Memory B cell (primary cell): Measurements from ENCODE around the gene ZBED1.
"Not testable (repeated sequence)": the region's sequence is repeated elsewhere in the genome, so short reads cannot be mapped to it uniquely, and the experiment has no call there.

ENCODE experiments used
- ATAC-seq: fragments of 150-1000 bp; cut with Tn5 transposase; 2 replicates; pipeline ENCODE4 v1.10.0; 2021; ENCODE audit warnings: low read depth, mild to moderate bottlenecking, moderate library complexity
- DNase-seq, 2 donors: peaks; one replicate each; pipeline ENCODE4 v3.0.0; 2022; ENCODE audit warnings: low spot score in 2 of 2
- H3K27ac Mint-ChIP-seq: one replicate; pipeline ENCODE4 v1.8.0; 2022; ENCODE audit warnings: mild to moderate bottlenecking, moderate library complexity, mixed read lengths
- H3K27me3 Mint-ChIP-seq: one replicate; pipeline ENCODE4 v1.8.0; 2022; ENCODE audit warnings: mixed read lengths
- H3K36me3 Mint-ChIP-seq: one replicate; pipeline ENCODE4 v1.8.0; 2022; ENCODE audit warnings: mild to moderate bottlenecking, mixed read lengths
- H3K4me1 Mint-ChIP-seq: one replicate; pipeline ENCODE4 v1.8.0; 2022; ENCODE audit warnings: mixed read lengths
- H3K4me3 Mint-ChIP-seq: one replicate; pipeline ENCODE4 v1.8.0; 2022; ENCODE audit warnings: mild to moderate bottlenecking, moderate library complexity, mixed read lengths
- H3K9me3 Mint-ChIP-seq: one replicate; pipeline ENCODE4 v1.8.0; 2022; ENCODE audit warnings: mixed read lengths

ZBED1 gene

DNA sequence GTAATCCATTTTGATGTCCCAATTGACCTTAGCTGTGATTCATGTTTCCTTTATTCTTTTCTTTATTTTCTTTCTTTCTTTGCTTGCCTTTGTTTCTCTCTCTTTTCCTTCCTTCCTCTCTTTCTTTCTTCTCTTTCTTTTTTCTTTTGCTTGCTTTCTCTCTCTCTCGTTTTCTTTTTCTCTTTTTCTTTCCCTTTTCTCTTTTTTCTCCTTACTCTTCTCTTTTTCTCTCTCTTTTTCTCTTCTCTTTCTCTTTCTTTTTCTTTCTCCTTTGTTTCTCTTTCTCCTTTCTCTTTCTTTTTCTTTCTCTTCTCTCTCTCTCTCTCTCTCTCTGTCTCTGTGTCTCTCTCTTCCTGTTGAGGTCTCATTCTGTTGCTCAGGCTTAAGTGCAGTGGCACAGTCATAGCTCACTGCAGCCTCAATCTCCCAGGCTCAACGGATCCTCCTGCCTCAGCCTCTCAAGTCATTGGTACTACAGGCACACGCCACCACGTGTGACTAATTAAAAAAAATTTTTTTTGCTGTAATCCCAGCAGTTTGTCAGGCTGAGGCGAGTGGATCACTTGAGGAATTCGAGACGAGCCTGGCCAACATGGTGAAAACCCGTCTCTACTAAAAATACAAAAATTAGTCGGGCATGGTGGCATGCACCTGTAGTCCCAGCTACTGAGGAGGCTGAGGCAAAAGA lies 8.0 kb upstream of the ZBED1 start:
- Mint-ChIP-seq H3K4me3 (no peak overlapping the region), H3K9me3 (no peaks in the 10 kb centered on the region), H3K4me1 (peaks cover 5% of the 10 kb centered on the region), H3K36me3 (no peaks in the 10 kb centered on the region), H3K27ac (no peak overlapping the region), H3K27me3 (no peaks in the 10 kb centered on the region)
- DNase-seq, result no peak
- ATAC-seq, result no peak

DNA sequence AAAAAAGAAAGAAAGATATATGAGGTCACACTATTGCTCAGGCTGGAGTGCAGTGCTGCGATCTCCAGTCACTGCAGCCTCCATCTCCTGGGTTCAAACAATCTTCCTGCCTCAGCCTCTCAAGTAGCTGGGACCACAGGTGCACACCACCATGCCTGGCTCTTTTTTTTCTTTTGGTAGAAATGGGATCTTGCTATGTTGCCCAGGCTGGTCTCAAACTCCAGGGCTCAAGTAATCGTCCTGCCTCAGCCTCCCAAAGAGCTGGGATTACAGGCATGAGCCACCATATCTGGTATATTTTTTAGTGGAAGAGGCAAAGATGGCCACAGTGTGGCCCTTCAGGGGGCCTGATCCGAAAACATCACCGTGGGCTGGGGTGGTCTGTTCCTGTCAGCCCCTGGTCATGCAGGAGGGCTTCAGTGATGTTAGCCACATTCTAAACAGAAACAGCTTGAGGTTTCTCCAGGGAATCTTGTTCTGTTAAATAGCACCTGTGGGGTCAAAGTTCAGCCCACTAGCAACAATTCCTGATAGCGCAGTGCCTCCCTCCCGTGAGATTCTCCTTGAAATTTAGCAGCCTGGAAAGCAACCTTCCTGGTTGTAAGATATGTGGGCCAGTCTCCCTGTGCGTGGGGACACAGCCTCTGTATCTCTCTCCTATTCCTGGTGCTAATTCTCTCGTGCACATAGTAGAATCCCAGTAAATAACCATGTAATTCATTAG lies 7.3 kb upstream of the ZBED1 start:
- no peaks in the 10 kb centered on the region for H3K9me3 Mint-ChIP-seq
- ATAC-seq, result no peak
- peaks cover 5% of the 10 kb centered on the region for H3K4me1 Mint-ChIP-seq
- no peaks in the 10 kb centered on the region for H3K27me3 Mint-ChIP-seq
- no peaks in the 10 kb centered on the region for H3K36me3 Mint-ChIP-seq
- H3K27ac Mint-ChIP-seq, result no peak overlapping the region
- DNase-seq, result no peak
- H3K4me3 Mint-ChIP-seq, result no peak overlapping the region

- Mint-ChIP-seq H3K9me3 (no peaks in the 10 kb centered on the region), H3K4me3 (no peak overlapping the region), H3K27ac (no peak overlapping the region), H3K4me1 (peaks cover 5% of the 10 kb centered on the region), H3K36me3 (no peaks in the 10 kb centered on the region), H3K27me3 (no peaks in the 10 kb centered on the region)
- no peak for ATAC-seq
- DNase-seq, result no peak
These were observed 6.4 kb upstream of the ZBED1 start for GRCh38 chrX:2507196-2507595.

DNA sequence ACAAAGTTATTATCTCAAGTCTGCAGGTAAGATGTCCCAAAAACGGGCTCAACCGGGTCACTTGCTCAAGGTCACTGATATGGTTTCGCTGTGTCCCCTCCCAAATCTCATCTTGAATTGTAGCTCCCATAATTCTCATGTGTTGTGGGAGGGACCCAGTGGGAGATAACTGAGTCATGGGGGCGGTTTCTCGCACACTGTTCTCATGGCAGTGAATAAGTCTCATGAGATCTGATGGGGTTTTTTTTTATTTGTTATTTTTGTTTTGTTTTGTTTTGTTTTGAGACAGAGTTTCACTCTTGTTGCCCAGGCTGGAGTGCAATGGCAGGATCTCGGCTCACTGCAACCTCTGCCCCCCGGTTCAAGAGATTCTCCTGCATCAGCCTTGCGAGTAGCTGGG lies 4.6 kb upstream of the ZBED1 start:
- not testable (repeated sequence) for H3K27ac Mint-ChIP-seq, H3K27me3 Mint-ChIP-seq, H3K36me3 Mint-ChIP-seq, ATAC-seq, H3K4me1 Mint-ChIP-seq, H3K9me3 Mint-ChIP-seq, H3K4me3 Mint-ChIP-seq, DNase-seq

DNA sequence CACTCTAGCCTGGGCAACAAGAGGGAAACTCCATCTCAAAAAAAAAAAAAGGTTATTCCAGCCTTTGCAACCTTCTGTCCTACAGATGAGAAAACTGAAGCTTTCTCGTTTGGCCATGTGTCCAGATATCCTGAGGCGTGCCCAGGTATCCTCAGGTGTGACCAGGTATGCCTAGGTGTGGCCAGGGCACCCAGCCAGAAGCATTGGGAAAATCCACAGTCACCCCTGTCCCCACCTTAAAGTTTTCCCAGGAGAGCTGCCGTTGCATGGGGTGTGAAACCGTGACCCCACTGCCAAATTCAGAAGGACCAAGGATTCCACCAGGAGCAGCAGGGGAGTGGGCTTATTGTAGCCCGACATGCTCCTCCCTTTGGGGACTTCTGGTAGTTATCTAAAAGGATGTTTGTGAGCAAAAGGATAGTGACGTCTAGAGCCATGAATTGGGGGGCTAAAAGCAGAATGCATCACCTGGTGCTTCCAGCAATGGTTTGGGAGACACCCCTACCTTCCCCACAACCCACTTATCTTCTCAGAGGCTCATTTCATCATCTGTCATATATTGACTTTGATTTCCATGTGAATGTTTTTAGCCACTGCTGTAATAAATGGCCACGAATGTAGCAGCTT lies 4.0 kb upstream of the ZBED1 start:
- H3K9me3 Mint-ChIP-seq, result no peaks in the 10 kb centered on the region
- DNase-seq (no peak), ATAC-seq (no peak)
- H3K4me1 Mint-ChIP-seq, result peaks cover 8% of the 10 kb centered on the region
- no peak overlapping the region for H3K27ac Mint-ChIP-seq
- H3K36me3 Mint-ChIP-seq, result no peaks in the 10 kb centered on the region
- no peaks in the 10 kb centered on the region for H3K27me3 Mint-ChIP-seq
- no peak overlapping the region for H3K4me3 Mint-ChIP-seq

DNA sequence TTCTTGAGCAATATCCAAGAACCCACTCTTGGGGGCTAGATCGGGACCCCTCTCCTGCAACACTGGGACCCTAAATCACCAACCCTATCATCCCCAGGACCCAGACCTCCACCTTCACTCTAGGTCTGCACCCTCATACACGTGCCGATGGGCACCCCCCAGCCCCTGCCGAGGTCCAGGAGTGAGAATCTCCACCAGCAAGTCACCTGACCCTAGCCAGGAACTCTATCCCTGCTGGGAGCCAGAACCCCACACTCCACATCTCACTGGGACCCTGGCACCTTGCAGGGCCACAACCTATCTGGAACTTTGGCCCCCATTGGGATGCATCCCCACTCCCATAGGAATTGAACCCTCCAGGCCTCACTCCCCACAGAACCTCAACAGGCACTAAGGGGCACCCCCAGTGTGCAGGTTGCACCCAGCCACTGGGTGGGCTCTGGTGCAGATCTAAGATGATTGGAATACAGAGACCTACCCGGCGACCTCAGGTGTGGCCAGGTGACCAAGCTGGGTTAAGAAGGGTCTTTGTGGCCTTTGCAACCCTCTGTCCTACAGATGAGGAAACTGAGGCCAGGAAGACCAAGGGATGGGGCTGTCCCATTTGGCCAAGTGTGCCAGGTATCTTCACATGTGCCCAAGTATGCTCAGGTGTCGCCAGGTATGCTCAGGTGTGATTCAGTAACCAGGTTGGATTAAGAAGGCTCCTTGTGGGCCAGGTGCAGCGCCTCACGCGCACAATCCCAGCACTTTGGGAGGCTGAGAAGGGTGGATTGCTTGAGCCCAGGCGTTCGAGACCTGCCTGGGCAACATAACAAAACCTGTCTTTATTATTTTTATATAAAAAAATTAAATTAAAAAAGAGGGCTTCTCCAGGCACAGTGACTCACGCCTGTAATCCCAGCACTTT lies 3.1 kb upstream of the ZBED1 start:
- Mint-ChIP-seq H3K27ac (peak overlapping the region; percentile 48), H3K9me3 (no peaks in the 10 kb centered on the region), H3K36me3 (no peaks in the 10 kb centered on the region), H3K4me3 (no peak overlapping the region), H3K4me1 (peaks cover 16% of the 10 kb centered on the region), H3K27me3 (no peaks in the 10 kb centered on the region)
- ATAC-seq (no peak), DNase-seq (no peak)

GRCh38 chrX:2502668-2503519 lies 2.1 kb upstream of the ZBED1 start:
- peak overlapping the region; percentile 87 for H3K27ac Mint-ChIP-seq
- H3K36me3 Mint-ChIP-seq, result peaks cover 1% of the 10 kb centered on the region
- H3K27me3 Mint-ChIP-seq, result no peaks in the 10 kb centered on the region
- peak overlapping the region; percentile 3 for H3K4me3 Mint-ChIP-seq
- peaks cover 17% of the 10 kb centered on the region for H3K4me1 Mint-ChIP-seq
- no peaks in the 10 kb centered on the region for H3K9me3 Mint-ChIP-seq
- DNase-seq, result no peak
- no peak for ATAC-seq

DNA sequence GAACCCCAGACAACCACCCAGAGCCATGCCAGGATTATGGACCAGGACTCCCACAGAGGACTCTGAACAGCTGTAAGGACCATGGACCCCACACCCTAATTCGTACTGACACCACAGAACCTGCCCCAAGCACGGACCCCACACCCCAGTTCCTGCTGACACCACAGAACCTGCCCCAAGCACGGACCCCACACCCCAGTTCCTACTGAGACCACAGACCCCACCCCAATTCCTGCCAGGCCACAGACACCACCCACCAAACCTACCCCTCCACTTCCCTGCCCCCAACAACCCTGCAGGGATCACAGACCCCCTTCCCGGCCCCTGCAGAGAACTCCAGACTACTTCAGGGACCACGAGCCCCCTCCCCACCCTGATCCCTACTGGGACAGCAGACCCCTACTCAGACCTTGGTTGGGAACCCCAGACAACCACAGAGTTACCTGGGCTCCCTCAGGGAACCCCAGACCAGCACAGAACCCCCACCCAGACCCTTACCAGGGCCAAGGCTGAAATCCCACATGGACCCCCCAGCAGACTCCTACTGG lies 1.4 kb upstream of the ZBED1 start:
- peaks cover 18% of the 10 kb centered on the region for H3K4me1 Mint-ChIP-seq
- ATAC-seq, result no peak
- no peaks in the 10 kb centered on the region for H3K27me3 Mint-ChIP-seq
- H3K9me3 Mint-ChIP-seq, result no peaks in the 10 kb centered on the region
- H3K36me3 Mint-ChIP-seq, result peaks cover 1% of the 10 kb centered on the region
- H3K4me3 Mint-ChIP-seq, result peak overlapping the region; percentile 83
- DNase-seq, result no peak
- H3K27ac Mint-ChIP-seq, result peak overlapping the region; percentile 87

- Mint-ChIP-seq H3K27me3 (no peaks in the 10 kb centered on the region), H3K27ac (peak overlapping the region; percentile 87), H3K4me3 (peak overlapping the region; percentile 83), H3K9me3 (no peaks in the 10 kb centered on the region), H3K36me3 (peaks cover 1% of the 10 kb centered on the region), H3K4me1 (peaks cover 18% of the 10 kb centered on the region)
- no peak for DNase-seq
- no peak for ATAC-seq
These were observed 855 bp upstream of the ZBED1 start for GRCh38 chrX:2501559-2502102.

GRCh38 chrX:2500091-2500802 lies 529 bp downstream of the ZBED1 start:
- Mint-ChIP-seq H3K4me3 (peak overlapping the region; percentile 82), H3K9me3 (no peaks in the 10 kb centered on the region), H3K27ac (peak overlapping the region; percentile 86), H3K36me3 (peaks cover 1% of the 10 kb centered on the region), H3K4me1 (peaks cover 18% of the 10 kb centered on the region), H3K27me3 (no peaks in the 10 kb centered on the region)
- DNase-seq (peak; percentile 21 to 49), ATAC-seq (peak; percentile 57)

- no peak for ATAC-seq
- no peak for DNase-seq
- Mint-ChIP-seq H3K9me3 (no peaks in the 10 kb centered on the region), H3K36me3 (peaks cover 1% of the 10 kb centered on the region), H3K27me3 (no peaks in the 10 kb centered on the region), H3K4me1 (peaks cover 18% of the 10 kb centered on the region), H3K27ac (peak overlapping the region; percentile 86), H3K4me3 (peak overlapping the region; percentile 82)
These were observed 1.3 kb downstream of the ZBED1 start for GRCh38 chrX:2499507-2499906.

GRCh38 chrX:2498781-2499302 lies 1.9 kb downstream of the ZBED1 start:
- H3K4me3 Mint-ChIP-seq, result peak overlapping the region; percentile 82
- H3K27me3 Mint-ChIP-seq, result no peaks in the 10 kb centered on the region
- H3K36me3 Mint-ChIP-seq, result peaks cover 1% of the 10 kb centered on the region
- no peak for DNase-seq
- no peak for ATAC-seq
- peaks cover 18% of the 10 kb centered on the region for H3K4me1 Mint-ChIP-seq
- H3K9me3 Mint-ChIP-seq, result no peaks in the 10 kb centered on the region
- H3K27ac Mint-ChIP-seq, result no peak overlapping the region
